Right atrium auricular region (tissue), 2 donors: ENCODE measurements around the gene CUL9. TPM values are rescaled to one million over a fixed set of nuclear protein-coding genes. Genes with fewer than 3 reads are reported as not detected.

Experiments used
- DNase-seq: peaks from one replicate; pipeline ENCODE4 v3.0.0-alpha.2; 2019; ENCODE audit warnings: low spot score
- H3K27ac ChIP-seq, 2 donors: fragments of 200-600 bp; sonication (generic); 1 replicate in 1 of 2; 2 replicates in 1 of 2; pipeline ENCODE4 v1.5.1; 2016 to 2019
- H3K27me3 ChIP-seq, 2 donors: fragments of 200-600 bp; sonication (generic); one replicate each; pipeline versions ENCODE4 v1.5.1 to v1.6.0; 2017 to 2019
- H3K36me3 ChIP-seq: fragments of 200-600 bp; sonication (generic); one replicate; pipeline ENCODE4 v1.5.1; 2016
- H3K4me1 ChIP-seq, 2 donors: fragments of 200-600 bp; sonication (generic); one replicate each; pipeline versions ENCODE4 v1.5.1 to v1.6.0; 2017 to 2019
- H3K4me3 ChIP-seq, 2 donors: fragments of 200-600 bp; sonication (generic); 1 replicate in 1 of 2; 2 replicates in 1 of 2; pipeline ENCODE4 v1.5.1; 2017 to 2019; ENCODE audit warnings: mild to moderate bottlenecking in 1 of 2, moderate library complexity in 1 of 2
- H3K9me3 ChIP-seq, 2 donors: fragments of 200-600 bp; sonication (generic); one replicate each; pipeline ENCODE4 v1.5.1; 2019
- total RNA-seq, 2 donors: library from RNA; depleted of rRNA; stranded (reverse); fragments of >200 nt; gene quantifications; one replicate each; pipeline ENCODE4 v1.1.0, GENCODE V29; 2016
- TF ChIP-seq, protein P1 (sequence below), 2 donors: fragments of 200-600 bp; sonication (generic); IDR thresholded peaks; one replicate each; pipeline ENCODE4 v1.5.1; 2019; ENCODE audit warnings: antibody characterized with exemption in 2 of 2

CUL9 gene
- total RNA-seq, 2 donors from 2014 or later = 11.0 to 16.8 TPM

DNA sequence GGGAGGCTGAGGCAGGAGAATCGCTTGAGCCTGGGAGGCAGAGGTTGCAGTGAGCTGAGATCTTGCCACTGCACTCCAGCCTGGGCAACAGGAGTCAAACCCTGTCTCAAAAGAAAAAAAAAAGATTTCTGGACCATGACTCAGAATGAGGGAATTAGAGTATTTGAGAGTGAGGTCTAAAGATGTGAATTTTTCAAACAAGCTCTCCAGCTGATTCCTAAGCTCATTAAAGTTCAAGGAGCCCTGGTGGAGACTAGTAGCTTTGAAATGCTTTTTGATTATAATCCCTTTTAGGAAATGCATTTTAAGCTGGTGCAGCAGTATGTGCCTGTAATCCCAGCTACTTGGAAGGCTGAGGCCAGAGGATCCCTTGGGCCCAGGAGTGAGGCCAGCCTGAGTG is 32.7 kb upstream of the CUL9 start:
- Histone ChIP-seq H3K27ac (no peak overlapping the region), H3K36me3 (no peaks in the 10 kb centered on the region), H3K9me3 (no peaks in the 10 kb centered on the region), H3K4me1 (no peaks in the 10 kb centered on the region), H3K27me3 (no peaks in the 10 kb centered on the region), H3K4me3 (no peak overlapping the region)
- no peak for DNase-seq
- TF ChIP-seq, protein P1, sequence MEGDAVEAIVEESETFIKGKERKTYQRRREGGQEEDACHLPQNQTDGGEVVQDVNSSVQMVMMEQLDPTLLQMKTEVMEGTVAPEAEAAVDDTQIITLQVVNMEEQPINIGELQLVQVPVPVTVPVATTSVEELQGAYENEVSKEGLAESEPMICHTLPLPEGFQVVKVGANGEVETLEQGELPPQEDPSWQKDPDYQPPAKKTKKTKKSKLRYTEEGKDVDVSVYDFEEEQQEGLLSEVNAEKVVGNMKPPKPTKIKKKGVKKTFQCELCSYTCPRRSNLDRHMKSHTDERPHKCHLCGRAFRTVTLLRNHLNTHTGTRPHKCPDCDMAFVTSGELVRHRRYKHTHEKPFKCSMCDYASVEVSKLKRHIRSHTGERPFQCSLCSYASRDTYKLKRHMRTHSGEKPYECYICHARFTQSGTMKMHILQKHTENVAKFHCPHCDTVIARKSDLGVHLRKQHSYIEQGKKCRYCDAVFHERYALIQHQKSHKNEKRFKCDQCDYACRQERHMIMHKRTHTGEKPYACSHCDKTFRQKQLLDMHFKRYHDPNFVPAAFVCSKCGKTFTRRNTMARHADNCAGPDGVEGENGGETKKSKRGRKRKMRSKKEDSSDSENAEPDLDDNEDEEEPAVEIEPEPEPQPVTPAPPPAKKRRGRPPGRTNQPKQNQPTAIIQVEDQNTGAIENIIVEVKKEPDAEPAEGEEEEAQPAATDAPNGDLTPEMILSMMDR (IDR thresholded peaks at IDR 0.05) = no peak

DNA sequence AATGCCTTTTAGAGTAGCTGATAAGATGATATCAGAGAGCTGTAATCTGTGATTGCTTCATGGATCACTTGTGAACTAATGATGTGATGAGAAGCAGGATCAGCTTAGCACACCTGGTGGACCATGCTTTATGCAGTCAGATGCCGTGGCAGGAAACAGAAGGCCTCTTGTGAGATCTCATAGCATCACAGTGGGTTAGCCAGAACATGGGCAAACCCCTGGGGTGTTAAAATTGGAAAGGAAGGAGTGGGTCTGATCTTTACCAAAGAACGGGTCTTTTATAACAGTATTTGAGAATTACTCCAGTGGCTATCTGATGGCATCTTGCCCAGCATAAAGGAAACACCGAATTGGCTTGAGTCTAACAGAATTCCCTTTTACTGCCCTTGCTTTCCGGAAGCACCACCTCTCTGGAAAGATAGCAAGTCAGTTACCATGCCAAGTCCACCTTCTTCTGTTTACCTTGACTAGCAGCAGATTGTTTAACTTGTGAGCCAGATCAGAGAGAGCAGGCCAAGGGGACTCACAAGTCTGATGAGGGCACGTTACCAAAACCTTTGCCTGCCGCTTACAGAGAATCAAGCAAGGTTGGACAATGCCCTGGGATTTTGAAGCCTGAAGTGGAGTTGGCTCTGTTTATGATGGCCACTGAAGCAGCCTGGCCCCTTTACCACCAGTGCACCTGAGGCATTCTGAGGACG is 31.8 kb upstream of the CUL9 start:
- no peaks in the 10 kb centered on the region for H3K27me3 ChIP-seq
- H3K4me1 ChIP-seq = no peaks in the 10 kb centered on the region
- no peak overlapping the region for H3K4me3 ChIP-seq
- TF ChIP-seq, protein P1 (IDR thresholded peaks at IDR 0.05) = no peak
- H3K36me3 ChIP-seq = no peaks in the 10 kb centered on the region
- no peak overlapping the region for H3K27ac ChIP-seq
- H3K9me3 ChIP-seq = no peaks in the 10 kb centered on the region
- no peak for DNase-seq

GRCh38 chr6:43159599-43159998 is 22.4 kb upstream of the CUL9 start:
- no peak overlapping the region for H3K27ac ChIP-seq
- no peak for DNase-seq
- no peaks in the 10 kb centered on the region for H3K27me3 ChIP-seq
- no peaks in the 10 kb centered on the region for H3K4me1 ChIP-seq
- H3K36me3 ChIP-seq = no peaks in the 10 kb centered on the region
- H3K4me3 ChIP-seq = no peak overlapping the region
- TF ChIP-seq, protein P1 (IDR thresholded peaks at IDR 0.05) = no peak
- H3K9me3 ChIP-seq = no peaks in the 10 kb centered on the region

DNA sequence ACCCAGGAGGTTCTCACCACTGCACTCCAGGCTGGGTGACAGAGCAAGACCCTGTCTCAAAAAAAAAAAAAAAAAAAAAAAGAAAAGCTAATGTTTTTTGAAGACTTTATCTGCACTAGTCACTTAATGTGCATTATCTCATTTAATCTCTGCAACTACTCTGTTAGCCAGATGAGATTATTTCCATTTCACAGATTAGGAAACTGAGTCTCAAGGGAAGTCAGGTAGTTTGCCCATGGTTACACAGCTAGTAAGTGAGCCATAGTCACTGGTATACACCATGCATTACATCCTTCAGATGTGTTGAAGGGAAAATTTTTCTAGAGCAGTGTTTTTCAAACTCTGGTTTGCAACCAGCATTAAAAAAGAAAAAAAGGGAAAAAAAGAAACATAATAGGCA is 18.1 kb upstream of the CUL9 start:
- no peaks in the 10 kb centered on the region for H3K27me3 ChIP-seq
- H3K4me1 ChIP-seq = no peaks in the 10 kb centered on the region
- no peak overlapping the region for H3K4me3 ChIP-seq
- no peaks in the 10 kb centered on the region for H3K9me3 ChIP-seq
- TF ChIP-seq, protein P1 (IDR thresholded peaks at IDR 0.05) = no peak
- DNase-seq = no peak
- H3K36me3 ChIP-seq = no peaks in the 10 kb centered on the region
- H3K27ac ChIP-seq = no peak overlapping the region

GRCh38 chr6:43170417-43170930 is 11.5 kb upstream of the CUL9 start:
- H3K36me3 ChIP-seq = peaks cover 6% of the 10 kb centered on the region
- peak overlapping the region; percentile 94 to 100 for H3K27ac ChIP-seq
- H3K4me1 ChIP-seq = peaks cover 0 to 29% of the 10 kb centered on the region in 2 donors
- peak overlapping the region; percentile 84 to 98 for H3K4me3 ChIP-seq
- no peaks in the 10 kb centered on the region for H3K9me3 ChIP-seq
- peak; percentile 89 for DNase-seq
- H3K27me3 ChIP-seq = no peaks in the 10 kb centered on the region
- TF ChIP-seq, protein P1 (IDR thresholded peaks at IDR 0.05) = no peak
